Osteoblast (primary cell): ENCODE data around the gene SGK2. TPM values are rescaled to one million over a fixed set of nuclear protein-coding genes. Genes with fewer than 3 reads are reported as not detected.

Experiments used
- DNase-seq: peaks from one replicate; pipeline ENCODE4 v3.0.0; 2011; ENCODE audit warnings: low spot score, mixed read lengths; ENCODE audit not compliant: insufficient read length; ENCODE audit errors: missing footprints
- H2AFZ ChIP-seq: 2 replicates; pipeline ENCODE4 v1.6.0; 2011; ENCODE audit warnings: mild to moderate bottlenecking, low read length
- H3K27ac ChIP-seq: 2 replicates; pipeline ENCODE4 v1.5.1; 2011; ENCODE audit warnings: mild to moderate bottlenecking, low read depth, low read length, moderate library complexity
- H3K27me3 ChIP-seq: 2 replicates; pipeline ENCODE4 v1.6.0; 2012; ENCODE audit warnings: mild to moderate bottlenecking, control low read depth, inconsistent platforms, low read length, moderate library complexity; ENCODE audit not compliant: insufficient read depth
- H3K36me3 ChIP-seq: 2 replicates; pipeline ENCODE4 v1.5.1; 2011; ENCODE audit warnings: mild to moderate bottlenecking, low read length, control low read depth, moderate library complexity; ENCODE audit not compliant: insufficient read depth
- H3K4me1 ChIP-seq: 2 replicates; pipeline ENCODE4 v1.5.1; 2011; ENCODE audit warnings: mild to moderate bottlenecking, low read length, control low read depth, moderate library complexity; ENCODE audit not compliant: insufficient read depth
- H3K4me2 ChIP-seq: 2 replicates; pipeline ENCODE4 v1.6.0; 2011; ENCODE audit warnings: mild to moderate bottlenecking, low read length; ENCODE audit not compliant: insufficient read depth
- H3K4me3 ChIP-seq: fragments of 200-600 bp; sonication (generic); 3 replicates; pipeline ENCODE4 v1.5.1; 2012; ENCODE audit warnings: mild to moderate bottlenecking, low read length, inconsistent platforms; ENCODE audit not compliant: insufficient read depth
- H3K79me2 ChIP-seq: 2 replicates; pipeline ENCODE4 v1.6.0; 2012; ENCODE audit warnings: mild to moderate bottlenecking, low read length, control low read depth, inconsistent platforms; ENCODE audit not compliant: insufficient read depth
- H3K9me3 ChIP-seq: 2 replicates; pipeline ENCODE4 v1.5.1; 2011; ENCODE audit warnings: low read depth, low read length, control low read depth
- H4K20me1 ChIP-seq: 2 replicates; pipeline ENCODE4 v1.6.0; 2012; ENCODE audit warnings: mild to moderate bottlenecking, low read length, control low read depth; ENCODE audit not compliant: insufficient read depth
- CTCF ChIP-seq: IDR thresholded peaks from 2 replicates; pipeline ENCODE4 v1.5.1; 2011; ENCODE audit warnings: mild to moderate bottlenecking, low read depth, low read length, moderate library complexity; ENCODE audit errors: extremely low read depth
- total RNA-seq: library from RNA; depleted of rRNA; stranded (reverse); fragments of >200 nt; gene quantifications from 2 replicates; pipeline ENCODE4 v1.2.3, GENCODE V29; 2012

SGK2 gene
- total RNA-seq, 1 donor: under 0.01 TPM

GRCh38 chr20:43534016-43534415, 24.8 kb upstream of the SGK2 start:
- Histone ChIP-seq H3K36me3 (no peaks in the 10 kb centered on the region), H3K79me2 (no peaks in the 10 kb centered on the region), H3K27ac (no peak overlapping the region), H3K27me3 (no peaks in the 10 kb centered on the region), H3K9me3 (no peaks in the 10 kb centered on the region), H4K20me1 (peaks cover 7% of the 10 kb centered on the region), H2AFZ (no peak overlapping the region), H3K4me3 (no peak overlapping the region), H3K4me2 (no peak overlapping the region), H3K4me1 (peaks cover 12% of the 10 kb centered on the region)
- no peak for DNase-seq
- no peak for TF ChIP-seq CTCF

DNA sequence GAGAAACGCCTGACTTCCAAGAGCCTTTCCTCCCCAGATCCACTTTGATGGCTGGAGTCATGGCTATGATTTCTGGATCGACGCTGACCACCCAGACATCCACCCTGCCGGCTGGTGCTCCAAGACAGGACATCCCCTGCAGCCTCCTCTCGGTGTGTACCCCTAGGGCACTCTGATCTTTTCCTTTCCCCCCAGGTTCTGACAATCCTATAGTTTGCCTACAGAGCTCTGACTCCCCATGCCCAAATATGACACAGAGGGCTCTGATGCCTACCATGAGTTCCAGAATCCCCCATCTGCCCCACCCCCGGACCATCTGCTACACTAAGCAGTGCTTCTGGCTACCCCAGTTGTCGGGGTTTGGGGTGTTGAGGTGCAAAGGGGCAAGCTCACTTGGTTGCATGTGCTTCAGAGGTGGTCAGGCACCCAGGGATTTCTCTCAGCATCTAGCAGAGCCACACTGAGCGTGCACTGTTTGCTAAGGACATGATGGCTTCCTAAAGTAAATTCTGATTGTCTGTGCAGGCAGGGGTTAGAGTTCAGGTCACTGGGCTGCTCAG, 24.0 kb upstream of the SGK2 start:
- peak; percentile 66 for DNase-seq
- Histone ChIP-seq H3K27me3 (no peaks in the 10 kb centered on the region), H3K9me3 (no peaks in the 10 kb centered on the region), H3K4me2 (no peak overlapping the region), H2AFZ (no peak overlapping the region), H3K79me2 (no peaks in the 10 kb centered on the region), H3K4me3 (no peak overlapping the region), H4K20me1 (peaks cover 7% of the 10 kb centered on the region), H3K27ac (no peak overlapping the region), H3K36me3 (no peaks in the 10 kb centered on the region), H3K4me1 (peaks cover 12% of the 10 kb centered on the region)
- no peak for TF ChIP-seq CTCF

- H2AFZ ChIP-seq: no peak overlapping the region
- H3K9me3 ChIP-seq: no peaks in the 10 kb centered on the region
- H3K27me3 ChIP-seq: no peaks in the 10 kb centered on the region
- H3K4me2 ChIP-seq: no peak overlapping the region
- no peak overlapping the region for H3K4me3 ChIP-seq
- H3K79me2 ChIP-seq: no peaks in the 10 kb centered on the region
- no peak for TF ChIP-seq CTCF
- no peak overlapping the region for H3K27ac ChIP-seq
- peaks cover 7% of the 10 kb centered on the region for H4K20me1 ChIP-seq
- H3K36me3 ChIP-seq: no peaks in the 10 kb centered on the region
- peak; percentile 31 for DNase-seq
- peaks cover 12% of the 10 kb centered on the region for H3K4me1 ChIP-seq
These were observed 23.3 kb upstream of the SGK2 start for GRCh38 chr20:43535370-43536004.

DNA sequence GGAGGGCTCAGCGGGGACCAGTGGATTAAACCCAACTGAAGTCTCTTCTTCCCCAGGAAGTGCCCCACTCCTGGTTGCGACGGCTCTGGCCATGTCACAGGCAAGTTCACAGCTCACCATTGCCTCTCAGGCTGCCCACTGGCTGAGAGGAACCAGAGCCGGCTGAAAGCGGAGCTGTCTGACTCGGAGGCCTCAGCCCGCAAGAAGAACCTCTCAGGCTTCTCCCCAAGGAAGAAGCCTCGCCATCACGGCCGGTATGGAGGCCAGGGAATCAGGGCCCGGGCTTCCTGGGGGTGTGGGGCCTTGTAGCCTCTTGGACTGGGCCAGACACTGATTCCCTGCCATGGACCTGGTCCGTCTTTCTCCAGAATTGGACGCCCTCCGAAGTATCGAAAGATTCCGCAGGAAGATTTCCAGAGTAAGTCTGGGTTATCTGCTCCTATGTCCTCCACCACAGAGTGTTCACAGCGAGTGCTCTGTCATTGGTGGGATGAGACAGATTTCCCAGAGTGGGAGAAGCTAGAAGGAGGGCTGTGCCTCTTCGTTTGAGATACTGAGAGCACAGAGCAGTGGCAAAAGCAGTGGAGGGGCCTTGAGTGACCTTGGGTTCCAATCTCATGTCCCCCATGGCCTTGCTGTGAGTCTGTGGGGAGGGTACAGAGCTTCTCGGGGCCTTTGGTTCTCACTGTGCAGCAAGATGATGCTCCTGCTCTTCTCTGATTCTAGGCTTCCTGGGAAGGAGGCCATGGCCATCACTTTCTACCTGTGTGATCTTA, 22.6 kb upstream of the SGK2 start:
- no peaks in the 10 kb centered on the region for H3K27me3 ChIP-seq
- no peak overlapping the region for H3K4me3 ChIP-seq
- H3K79me2 ChIP-seq: no peaks in the 10 kb centered on the region
- no peaks in the 10 kb centered on the region for H3K9me3 ChIP-seq
- no peak for TF ChIP-seq CTCF
- H2AFZ ChIP-seq: no peak overlapping the region
- peaks cover 7% of the 10 kb centered on the region for H4K20me1 ChIP-seq
- H3K27ac ChIP-seq: no peak overlapping the region
- no peak for DNase-seq
- peaks cover 18% of the 10 kb centered on the region for H3K4me1 ChIP-seq
- H3K36me3 ChIP-seq: no peaks in the 10 kb centered on the region
- H3K4me2 ChIP-seq: no peak overlapping the region
